GM18507 (cell line): ENCODE results near the gene FGD4.

ENCODE experiments used
- DNase-seq: peaks from one replicate; pipeline ENCODE4 v3.0.0; 2011; ENCODE audit warnings: low read depth; ENCODE audit not compliant: insufficient read length; ENCODE audit errors: extremely low spot score
- FAIRE-seq: peaks from 2 replicates; lab custom pipeline; 2011; peaks lifted over from hg19 to GRCh38; lab: Jason Lieb, UNC

Gene FGD4

DNA sequence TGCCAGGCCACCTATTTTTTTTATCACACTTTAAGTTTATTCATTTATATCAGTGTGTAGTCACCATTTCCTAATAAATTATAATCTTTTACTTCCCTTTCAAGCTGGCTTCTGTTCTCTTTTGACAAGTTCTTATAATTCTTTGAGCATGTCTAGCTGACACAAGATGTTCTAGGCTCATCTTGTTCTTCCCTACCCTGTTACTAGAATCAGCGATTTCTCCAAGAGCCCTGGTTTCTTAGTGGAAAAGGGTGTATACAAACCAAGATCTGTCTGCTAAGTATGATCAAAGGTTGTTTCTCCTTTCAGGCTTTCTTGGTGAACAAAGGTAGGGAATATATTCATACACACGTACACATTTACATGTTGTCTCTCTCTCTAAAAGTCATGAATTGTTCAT, 51.0 kb downstream of the FGD4 start:
- no peak for FAIRE-seq
- no peak for DNase-seq

DNA sequence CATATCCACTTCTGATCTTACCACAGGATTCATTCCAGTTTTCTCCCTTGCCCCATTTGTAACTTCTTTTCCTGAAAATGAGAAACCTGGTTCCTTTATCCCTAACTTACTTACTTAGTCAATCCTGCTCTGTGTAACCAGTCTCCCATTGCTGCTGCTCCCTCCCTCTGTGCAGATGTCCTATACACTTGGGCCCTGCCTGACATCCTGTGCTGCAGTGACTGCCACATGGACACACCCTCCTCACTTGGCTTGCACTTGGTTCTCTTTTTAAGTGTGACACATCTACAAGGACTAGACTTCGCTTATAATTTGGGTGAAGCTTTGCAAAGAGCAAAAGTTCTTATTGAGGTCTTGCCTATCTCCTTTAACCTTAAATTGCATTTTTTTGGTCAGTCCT, 51.4 kb downstream of the FGD4 start:
- no peak for DNase-seq
- no peak for FAIRE-seq

DNA sequence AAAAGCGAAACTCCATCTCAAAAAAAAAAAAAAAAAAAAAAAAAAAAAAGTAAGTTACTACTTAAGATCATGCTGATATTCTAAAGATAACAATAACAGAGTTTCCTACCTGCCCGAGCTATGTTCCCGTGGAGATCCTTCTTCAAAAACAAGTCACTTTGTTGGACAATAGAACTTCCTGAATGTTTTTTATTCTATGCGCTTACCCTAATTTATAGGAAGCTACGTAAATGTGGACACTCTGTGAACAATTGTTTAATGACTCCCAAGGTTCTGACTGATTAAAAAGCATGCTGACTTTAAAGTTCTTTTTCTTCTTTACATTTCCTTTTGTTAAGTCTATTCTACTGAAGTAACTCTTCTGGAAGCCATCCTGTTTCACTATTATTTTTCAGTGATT, 52.5 kb downstream of the FGD4 start:
- no peak for DNase-seq
- FAIRE-seq = no peak

DNA sequence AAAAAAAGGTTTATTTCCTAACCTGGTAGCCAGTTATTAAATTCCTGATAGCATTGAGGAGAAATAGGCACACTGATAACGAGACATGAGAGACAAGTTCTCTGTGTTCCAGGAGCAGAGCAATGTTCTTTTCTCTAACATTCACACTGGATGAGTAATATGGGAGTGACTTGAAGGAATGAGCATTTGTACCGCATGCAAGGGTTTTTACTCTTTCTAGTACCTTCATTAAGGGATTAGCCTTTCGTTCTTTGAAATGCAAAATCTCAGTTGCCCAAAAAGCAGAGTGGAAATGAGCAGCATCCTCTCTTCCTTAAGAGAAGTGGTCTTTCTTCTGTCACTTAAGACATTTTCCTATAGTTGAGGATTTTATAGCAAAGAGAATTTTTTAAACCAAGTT, 54.7 kb downstream of the FGD4 start:
- DNase-seq (no peak), FAIRE-seq (no peak)

DNA sequence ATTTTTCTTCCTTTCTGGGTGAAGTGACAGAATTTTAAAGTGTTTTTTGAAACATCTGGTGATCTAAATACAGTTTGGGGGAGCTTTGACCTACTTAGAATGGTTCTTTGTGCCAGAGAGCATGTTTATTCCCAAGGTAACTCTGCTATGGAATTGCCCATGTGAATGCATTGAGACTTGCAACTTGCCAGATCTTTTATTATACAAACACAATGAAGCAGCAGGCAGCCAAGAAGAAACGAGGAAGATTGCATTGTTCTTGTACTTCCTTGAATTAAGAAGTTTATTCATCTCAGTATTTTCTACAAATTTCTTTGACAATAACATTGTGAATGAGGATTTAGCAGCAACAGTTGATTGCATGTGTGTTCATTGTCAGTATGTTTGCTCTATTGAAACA, 55.5 kb downstream of the FGD4 start:
- FAIRE-seq (no peak), DNase-seq (no peak)

DNA sequence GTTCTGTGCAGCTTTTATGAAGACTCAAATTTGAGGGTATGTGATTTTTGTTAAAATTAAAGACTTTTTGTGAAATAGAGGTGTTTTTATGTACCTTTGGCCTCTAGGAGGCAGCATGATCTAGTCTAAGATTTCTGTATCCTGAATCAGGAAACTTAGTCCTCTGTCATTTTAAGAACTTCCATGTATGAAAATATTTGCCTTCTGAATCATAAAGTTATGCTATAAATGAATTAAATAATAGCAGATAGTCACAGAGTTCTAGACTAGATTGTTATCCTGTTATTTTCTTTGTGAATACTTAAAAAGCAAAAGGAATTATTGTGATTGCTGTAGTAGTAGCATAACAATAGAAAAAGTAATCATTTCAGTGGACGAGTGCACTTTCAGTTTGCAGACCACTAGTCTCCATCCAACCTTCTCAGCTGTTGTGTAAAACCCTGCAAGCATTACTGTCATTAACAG, 56.3 kb downstream of the FGD4 start:
- peak; percentile 20 for DNase-seq

DNA sequence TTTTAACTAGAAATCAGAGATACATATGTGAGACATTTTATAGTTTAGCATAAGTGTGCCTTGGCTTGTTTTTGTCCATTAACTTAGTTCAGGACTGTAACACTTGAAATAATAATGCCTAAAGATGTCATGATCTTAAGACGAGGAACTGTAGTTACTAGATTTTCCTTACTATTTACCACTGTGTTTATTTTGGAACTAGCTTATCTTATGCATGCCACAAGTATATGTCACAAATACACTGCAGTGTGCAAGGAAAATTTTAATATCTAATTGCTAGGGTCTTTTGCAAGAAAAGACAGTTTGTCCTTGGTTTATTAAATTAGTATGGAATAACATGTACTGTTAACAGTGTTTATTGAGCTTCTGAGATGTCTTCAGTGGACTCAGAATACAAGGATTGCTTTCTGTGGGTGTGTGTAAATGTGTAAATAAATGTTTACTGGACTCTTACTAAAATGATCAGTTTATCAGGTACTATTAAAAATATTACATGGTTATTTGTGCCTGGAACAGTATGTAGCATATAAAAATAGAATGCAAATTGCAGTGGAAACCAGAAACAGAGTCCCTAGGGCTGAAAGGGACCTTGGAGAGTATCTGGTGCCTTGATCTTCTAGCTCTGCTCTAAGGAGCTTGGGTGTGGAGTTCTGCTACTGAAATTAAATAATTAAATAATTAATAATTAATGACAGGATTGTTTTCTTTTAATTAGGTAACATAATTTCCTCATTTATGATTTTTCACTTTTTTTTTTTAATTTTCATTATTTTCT, 58.1 kb downstream of the FGD4 start:
- DNase-seq = no peak

More for the DNA sequence above, 56.3 kb downstream of the FGD4 start:
- peak; percentile 74 for FAIRE-seq

DNA sequence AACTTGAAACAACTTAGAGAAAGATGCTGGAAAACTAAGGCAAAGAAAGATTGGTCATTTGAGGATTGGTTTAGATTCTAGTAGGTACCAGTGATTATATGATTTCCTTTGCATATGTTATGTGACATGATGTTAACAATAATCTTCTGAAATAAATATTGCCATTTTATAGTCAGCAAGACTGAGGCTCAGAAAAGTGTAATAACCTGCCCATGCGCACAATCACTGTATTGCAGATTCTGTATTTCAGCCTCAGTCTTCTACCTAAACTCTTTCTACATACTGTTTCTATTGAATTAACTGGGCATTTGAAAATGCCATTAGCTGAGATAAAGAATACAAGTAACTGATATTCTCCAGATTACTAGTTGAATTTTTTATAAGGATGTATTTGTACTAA, 61.3 kb downstream of the FGD4 start:
- DNase-seq (no peak), FAIRE-seq (no peak)

More for the DNA sequence above, 58.1 kb downstream of the FGD4 start:
- FAIRE-seq = no peak

DNA sequence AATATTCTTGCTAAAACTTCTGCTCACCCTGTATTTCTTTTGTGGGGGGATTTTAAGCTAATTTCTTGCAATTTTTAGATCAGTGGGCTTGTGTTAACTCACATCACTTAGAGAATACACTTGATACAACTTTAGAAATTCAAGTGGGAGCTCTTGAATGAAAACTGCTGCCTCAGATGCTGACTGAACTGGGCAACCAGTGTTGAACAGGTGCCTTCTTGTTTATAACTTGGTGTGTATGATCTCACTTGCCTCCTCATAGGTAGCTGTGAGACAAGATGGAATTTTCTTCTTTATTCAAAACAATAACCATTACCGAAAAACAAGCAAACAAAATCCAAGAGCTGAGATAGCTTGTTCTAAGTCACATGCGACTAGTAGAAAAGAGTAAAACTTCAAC, 63.5 kb downstream of the FGD4 start:
- DNase-seq (no peak), FAIRE-seq (no peak)

DNA sequence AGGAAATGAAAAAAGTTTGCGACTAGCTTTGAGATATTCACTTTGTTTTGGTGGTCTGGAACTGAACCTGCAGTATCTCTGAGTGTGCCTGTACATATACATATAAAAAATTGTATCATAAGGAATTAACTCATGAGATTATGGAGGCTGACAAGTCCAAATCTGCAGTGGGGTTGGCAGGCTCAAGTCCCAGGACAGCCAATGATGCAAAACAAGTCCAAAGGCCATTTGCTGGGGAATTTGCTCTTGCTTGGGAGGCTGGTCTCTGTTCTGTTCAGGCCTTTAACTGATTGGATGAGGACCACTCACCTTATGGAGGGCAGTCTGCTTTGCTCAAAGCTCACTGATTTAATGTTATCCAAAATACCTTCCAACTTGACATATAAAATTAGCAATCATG, 66.8 kb downstream of the FGD4 start:
- FAIRE-seq = no peak
- DNase-seq = no peak

DNA sequence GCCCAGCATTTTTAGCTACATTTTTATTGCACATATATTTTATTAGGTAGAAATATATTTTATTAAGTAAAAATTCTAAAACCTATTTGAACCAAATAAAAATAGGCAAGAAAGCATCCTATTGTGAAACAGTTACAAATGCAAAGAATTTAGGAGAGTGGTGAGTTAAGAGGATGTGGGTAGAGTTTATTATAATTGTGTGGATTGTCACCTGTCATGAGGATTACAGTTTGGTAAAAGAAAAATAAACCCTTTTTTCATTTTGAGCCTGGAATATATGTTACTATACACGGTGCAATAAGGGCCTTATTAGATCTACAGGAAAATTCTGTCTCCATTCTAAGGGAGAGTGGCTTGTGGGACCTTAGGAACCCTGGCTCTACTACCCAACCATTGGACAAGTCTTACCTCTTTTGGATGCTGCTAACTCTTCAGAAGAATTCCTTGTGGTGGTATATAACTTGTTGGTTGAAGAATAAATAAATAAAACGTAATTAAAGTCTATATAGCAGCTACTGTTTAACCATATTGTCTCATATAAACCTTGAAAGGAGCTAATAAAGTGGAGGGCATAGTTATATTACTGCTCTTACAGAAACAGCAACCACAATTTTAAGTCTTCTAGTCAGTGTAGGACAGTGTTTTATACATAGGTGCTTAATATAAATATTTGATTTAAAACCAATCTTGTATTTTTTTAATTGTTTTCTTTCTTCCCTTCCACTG, 67.8 kb downstream of the FGD4 start:
- FAIRE-seq (no peak), DNase-seq (no peak)

DNA sequence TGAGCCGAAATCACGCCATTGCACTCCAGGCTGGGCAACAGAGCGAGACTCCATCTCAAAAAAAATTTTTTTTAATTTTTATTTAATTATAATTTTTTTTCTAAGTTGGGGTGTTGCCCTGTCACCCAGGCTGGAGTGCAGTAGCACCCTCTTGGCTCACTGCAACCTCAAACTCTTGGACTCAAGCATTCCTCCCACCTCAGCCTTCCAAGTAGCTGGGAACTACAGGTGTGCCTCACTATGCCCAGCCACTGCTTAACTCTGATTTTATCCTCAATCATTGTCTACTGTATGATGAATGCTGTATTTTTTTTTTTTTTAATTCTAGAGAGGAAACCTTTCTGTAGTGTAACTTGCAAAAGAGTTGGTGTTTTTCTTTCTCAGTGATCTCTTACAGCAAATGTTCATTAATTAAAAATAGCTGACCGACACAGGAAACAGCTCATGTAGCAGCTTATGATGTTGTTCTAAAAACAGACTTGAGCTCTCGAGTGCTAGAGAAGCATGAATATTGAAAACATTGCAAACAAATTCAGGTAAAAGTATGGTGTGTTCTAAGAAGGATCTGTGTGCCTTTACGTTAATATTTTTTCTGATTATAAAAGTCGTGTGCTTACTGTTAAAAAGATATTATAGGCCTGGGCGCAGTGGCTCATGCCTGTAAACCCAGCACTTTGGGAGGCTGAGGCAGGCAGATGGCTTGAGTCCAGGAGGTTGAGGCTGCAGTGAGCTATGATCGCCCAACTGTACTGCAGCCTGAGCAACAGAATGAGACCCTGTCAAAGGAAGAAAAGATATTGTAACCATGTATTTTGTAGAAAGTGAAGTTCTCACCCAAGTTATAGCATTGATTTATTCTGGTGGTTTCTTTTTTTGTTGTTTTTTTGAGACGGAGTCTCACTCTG, 68.9 kb downstream of the FGD4 start:
- FAIRE-seq = no peak
- DNase-seq = no peak

DNA sequence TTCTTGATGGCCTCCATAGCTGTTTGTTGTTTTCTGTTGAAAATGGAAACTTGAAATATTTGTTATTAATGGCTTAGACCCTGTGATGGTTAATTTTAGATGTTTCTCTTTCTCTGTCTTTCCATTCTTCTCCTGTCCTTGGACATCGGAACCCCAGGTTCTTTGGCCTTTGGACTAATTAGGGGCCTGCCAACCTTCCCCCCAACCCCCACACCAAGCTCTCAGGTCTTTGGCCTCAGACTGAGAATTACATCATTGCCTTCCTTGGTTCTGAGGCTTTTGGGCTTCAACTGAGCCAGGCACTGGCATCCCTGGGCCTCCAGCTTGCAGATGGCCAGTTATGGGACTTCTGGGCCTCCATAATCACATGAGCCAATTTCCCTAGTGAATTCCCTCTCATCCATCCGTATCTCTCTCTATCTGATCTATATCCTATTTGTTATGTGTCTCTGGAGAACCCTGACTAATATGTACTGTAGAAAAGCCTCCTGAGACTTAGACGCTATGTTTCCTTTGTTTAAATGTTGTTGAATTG, 71.6 kb downstream of the FGD4 start:
- FAIRE-seq = no peak
- DNase-seq = no peak

DNA sequence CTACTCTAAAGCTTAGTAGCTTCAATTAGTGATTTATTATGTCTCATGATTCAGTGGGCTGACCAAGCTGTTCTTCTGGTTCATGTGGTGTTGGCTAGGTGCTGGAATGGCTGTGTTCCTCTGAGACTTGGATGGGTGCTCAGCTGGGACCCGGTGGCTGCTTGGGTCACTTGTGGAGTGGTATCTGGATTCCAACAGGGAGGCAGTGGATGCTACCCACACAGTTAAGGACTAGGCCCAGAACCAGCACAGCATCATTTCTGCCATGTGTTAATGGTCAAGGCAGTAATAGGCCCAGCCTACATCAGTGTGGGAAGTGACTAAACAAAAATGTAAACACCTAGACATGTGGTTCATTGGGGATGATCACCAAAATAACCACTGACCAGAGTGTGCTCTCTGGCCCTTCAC, 72.2 kb downstream of the FGD4 start:
- no peak for DNase-seq

DNA sequence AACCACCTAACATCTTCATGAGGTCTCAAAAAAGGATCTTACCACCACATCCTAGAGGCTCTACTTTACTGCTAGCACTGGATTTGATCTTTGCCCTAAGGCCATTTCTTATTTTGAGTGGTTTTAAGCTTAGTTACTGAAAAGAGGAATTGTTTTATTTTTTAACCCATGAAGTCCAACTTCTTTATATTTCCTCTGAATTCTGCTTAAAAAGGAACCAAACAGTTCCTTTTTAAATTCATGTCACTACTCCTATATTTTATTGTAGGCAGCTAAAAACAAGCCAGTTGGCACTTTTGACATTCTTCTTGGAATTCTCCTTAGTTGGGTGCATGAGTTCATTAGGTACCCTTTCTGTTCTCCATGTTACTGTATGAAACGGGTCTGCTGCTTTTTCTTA, 76.4 kb downstream of the FGD4 start:
- FAIRE-seq (no peak), DNase-seq (no peak)

More for the DNA sequence above, 72.2 kb downstream of the FGD4 start:
- no peak for FAIRE-seq

DNA sequence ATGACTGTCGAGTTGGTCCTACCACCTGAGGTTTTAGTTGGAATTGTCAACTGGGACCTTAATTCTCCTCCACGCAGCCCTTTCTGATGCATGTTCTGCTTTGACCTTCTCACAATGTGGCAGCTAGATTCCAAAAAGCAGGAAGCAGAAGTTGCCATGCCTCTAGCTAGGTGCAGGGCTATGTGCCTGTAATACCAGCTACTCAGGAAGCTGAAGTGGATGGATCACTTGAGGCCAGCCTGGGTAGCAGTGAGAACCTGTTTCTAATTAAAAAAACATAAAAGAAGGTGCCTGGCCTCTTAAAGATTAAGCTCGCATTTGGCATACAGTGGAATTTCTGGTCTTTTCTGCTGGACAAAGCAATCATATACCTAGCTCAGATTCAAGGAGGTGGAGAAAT, 77.1 kb downstream of the FGD4 start:
- no peak for FAIRE-seq
- DNase-seq = no peak

DNA sequence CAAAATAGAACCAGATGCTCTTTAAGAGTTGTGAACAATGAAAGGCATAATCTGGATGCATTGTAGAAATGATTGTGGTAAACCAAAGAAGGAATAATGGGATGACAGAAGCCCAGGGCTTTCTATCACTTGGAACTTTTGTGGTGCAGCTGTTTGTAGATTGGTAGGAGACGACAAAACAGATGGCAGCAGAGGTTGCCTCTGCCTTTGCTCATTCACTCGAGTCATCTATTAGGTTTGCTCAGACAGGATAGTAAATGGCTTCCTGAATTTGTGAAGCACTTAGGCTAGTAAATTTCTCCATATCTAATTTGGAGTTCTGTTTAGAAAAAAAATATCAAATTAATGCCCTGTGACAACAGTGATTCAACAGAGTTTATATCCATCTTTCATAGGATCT, 78.4 kb downstream of the FGD4 start:
- DNase-seq = no peak

DNA sequence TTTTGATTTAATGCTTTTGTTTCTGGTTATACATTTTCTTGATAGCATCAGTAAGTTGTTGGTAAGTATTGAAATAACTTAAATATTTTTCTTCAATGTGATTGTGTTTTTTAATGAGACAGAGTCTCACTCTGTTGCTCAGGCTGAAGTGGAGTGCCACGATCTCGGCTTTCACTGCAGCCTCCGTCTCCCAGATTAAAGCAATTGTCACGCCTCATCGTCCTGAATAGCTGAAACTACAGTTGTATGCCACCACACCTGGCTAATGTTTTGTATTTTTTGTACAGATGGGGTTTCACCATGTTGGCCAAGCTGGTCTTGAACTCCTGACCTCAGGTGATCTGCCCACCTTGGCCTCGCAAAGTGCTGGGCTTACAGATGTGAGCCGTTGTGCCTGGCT, 78.8 kb downstream of the FGD4 start:
- FAIRE-seq = no peak

More for the DNA sequence above, 78.4 kb downstream of the FGD4 start:
- FAIRE-seq = no peak

DNA sequence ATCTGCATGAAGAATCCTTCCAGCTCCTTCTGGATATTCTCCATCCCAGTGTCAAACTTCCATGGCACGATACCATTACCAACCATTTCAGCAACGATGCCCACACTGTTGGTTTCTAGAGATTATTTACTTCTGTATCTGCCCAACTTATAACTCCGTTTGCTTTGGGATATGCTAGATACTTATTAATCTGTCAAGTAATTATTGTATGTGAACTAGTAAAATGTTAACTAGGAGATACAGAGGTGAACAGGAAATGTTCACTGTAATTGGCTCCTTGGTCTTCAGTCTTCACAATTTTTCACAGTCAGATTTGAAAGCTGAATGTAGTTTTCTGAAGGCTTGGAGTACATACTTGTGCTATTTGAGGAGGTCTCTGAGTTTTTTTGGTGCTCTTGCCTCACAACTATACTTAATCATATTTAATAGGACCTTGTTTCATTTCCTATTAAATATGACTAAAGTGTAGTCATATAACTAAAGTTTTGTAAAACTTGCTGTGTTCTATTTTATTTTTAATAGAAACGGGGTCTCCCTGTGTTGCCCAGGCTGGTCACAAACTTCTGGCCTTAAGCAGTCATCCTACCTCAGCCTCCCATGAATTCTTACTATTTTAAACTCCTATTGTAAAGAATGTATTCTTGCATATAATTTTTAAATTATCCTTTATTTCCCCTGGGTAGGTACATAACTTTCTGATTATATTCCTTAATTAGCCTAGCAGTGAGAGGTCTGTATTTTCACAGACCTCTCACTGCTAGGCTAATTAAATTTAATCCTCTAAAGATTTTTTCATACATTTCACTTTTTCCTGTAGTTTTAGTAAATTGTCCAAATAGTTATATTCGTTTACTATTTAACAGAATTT, 79.7 kb downstream of the FGD4 start:
- no peak for DNase-seq
- peak; percentile 62 for FAIRE-seq

More for the DNA sequence above, 78.8 kb downstream of the FGD4 start:
- DNase-seq = no peak
